ENCODE data around the gene CBR3.

GRCh38 chr21:36111238-36111637, 23.6 kb upstream of the CBR3 start:
- TF ChIP-seq POLR2A (IDR thresholded peaks at IDR 0.05): no peak
- TF ChIP-seq CTCF (IDR thresholded peaks at IDR 0.05): no peak
